Measurements from ENCODE around the gene TSPOAP1. TPM values are rescaled to one million over a fixed set of nuclear protein-coding genes. Genes with fewer than 3 reads are reported as not detected.

TSPOAP1 gene
- total RNA-seq, 2 donors from 2014 or later, result 22.6 to 26.3 TPM

DNA sequence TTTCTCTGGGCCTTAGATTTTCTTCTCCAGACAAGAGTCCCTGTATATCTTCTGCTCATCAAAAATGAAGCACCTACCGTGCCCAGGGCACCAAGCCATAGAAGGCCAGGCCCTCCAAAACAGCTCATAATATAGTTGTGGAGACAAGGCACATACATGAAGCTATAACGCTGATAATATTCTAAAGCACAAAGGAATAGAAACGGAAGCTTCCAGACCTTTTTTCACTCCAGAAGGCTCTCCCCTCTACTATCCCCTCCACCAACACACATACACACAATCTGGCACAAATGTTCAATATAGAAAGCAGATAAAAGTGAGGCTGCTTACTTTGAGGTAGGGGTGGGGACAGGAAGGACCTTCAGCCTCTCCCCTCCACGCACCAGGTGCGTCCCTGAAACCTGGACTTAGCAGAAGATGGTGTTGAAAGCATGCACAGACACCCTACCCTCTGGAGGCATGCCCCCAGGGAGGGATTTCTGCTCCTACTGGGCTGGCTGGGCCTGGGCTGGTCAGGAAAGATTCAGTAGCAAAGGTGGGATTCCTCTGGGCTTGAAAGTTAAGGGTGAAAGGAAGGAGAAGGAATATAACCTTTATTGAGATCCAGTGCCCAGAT, 37.5 kb upstream of the TSPOAP1 start:
- no peak for TF ChIP-seq CTCF (IDR thresholded peaks at IDR 0.05)
- H3K4me1 ChIP-seq (ENCODE audit: control insufficient read depth in 1 of 2, low read depth in 2 of 2), result no peaks in the 10 kb centered on the region
- H3K9me3 ChIP-seq, result no peaks in the 10 kb centered on the region
- no peaks in the 10 kb centered on the region for H3K36me3 ChIP-seq
- DNase-seq (ENCODE audit: low spot score), result no peak
- no peaks in the 10 kb centered on the region for H3K27me3 ChIP-seq (replicated peaks; ENCODE audit: insufficient read depth)
- ATAC-seq (ENCODE audit: insufficient number of reproducible peaks, low FRiP score, low read depth), result no peak
- no peak overlapping the region for H3K4me3 ChIP-seq
- no peak overlapping the region for H3K27ac ChIP-seq

DNA sequence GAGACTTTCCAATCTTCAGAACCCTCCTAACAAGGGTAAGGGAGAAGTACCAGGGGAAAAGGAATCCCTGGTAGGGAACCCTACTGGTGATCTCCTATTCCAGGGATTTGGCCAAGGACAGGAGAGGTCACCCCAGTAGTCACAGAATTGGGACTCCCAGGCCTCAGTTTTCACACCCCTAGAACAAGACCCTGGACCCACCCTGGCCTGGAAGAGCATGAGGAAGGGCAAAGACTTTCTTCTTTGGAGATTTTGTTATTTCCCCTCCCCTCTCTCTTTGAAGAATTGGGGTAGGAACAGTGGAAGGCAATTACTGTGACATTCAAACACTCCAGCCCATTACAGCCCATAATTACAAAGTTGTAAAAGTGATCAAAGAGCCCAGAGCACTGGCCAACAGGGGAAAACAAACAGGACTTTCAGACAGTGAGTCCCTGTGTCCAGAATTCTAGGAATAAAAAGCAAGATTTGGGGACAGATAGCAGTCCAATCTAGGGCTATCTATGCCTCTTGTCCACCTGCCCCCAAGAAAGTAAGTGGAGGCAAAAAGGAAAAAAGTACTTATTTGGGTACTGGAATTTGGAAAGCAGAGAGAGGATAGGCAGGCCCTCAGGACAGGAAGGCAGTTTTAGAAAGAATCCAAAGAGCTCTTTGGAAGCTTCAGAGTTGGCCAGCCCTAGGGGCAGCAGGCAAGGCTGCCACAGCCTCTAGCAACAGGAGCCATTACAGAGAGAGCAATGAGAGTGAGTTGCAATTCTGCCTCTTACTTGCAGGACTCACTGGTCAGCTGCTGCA, 36.8 kb upstream of the TSPOAP1 start:
- no peak for ATAC-seq (ENCODE audit: insufficient number of reproducible peaks, low FRiP score, low read depth)
- no peak for TF ChIP-seq CTCF (IDR thresholded peaks at IDR 0.05)
- no peak for DNase-seq (ENCODE audit: low spot score)

DNA sequence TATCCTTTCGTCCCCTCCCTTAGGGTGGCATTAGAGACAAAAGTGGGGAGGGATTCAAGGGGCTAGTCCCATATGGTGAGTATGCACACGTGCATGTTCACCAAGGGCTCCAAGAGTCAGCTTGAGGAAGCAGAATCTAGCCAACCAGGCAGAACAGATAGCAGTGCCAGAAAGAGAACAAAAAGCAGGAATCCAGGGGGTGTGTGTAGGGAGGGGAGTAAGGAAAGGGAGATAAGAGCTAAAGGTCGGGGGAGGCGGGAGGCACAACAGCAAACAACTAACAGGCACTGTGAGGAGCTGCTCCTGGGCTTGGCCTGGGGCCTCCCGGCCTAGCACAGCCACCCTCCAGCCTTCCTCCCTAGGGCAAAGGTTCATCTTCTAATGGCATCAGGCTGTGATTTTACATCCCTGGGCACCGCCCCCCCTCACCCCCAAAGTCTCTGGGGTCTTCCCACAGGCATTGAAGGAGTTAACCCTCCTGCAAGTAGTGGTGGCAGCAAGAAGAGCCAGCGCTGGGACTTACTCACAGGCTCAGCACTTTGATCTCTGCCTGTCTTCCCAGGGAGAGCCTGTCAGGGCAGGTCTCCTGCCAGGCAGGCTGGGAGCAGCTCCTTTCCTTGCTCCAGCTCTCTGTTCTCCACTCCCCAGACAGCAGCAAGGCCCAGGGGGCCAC, 35.8 kb upstream of the TSPOAP1 start:
- Histone ChIP-seq H3K4me1 (ENCODE audit: control insufficient read depth in 1 of 2, low read depth in 2 of 2) (no peaks in the 10 kb centered on the region), H3K27ac (no peak overlapping the region), H3K27me3 (replicated peaks; ENCODE audit: insufficient read depth) (no peaks in the 10 kb centered on the region), H3K36me3 (no peaks in the 10 kb centered on the region), H3K4me3 (no peak overlapping the region), H3K9me3 (no peaks in the 10 kb centered on the region)
- no peak for ATAC-seq (ENCODE audit: insufficient number of reproducible peaks, low FRiP score, low read depth)
- no peak for DNase-seq (ENCODE audit: low spot score)
- no peak for TF ChIP-seq CTCF (IDR thresholded peaks at IDR 0.05)

More for the DNA sequence above, 36.8 kb upstream of the TSPOAP1 start:
- Histone ChIP-seq H3K27ac (no peak overlapping the region), H3K36me3 (no peaks in the 10 kb centered on the region), H3K27me3 (replicated peaks; ENCODE audit: insufficient read depth) (no peaks in the 10 kb centered on the region), H3K4me3 (no peak overlapping the region), H3K4me1 (ENCODE audit: control insufficient read depth in 1 of 2, low read depth in 2 of 2) (no peaks in the 10 kb centered on the region), H3K9me3 (no peaks in the 10 kb centered on the region)

GRCh38 chr17:58363457-58364185, 35.0 kb upstream of the TSPOAP1 start:
- Histone ChIP-seq H3K9me3 (no peaks in the 10 kb centered on the region), H3K36me3 (no peaks in the 10 kb centered on the region), H3K4me3 (no peak overlapping the region), H3K27ac (no peak overlapping the region), H3K4me1 (ENCODE audit: control insufficient read depth in 1 of 2, low read depth in 2 of 2) (no peaks in the 10 kb centered on the region), H3K27me3 (replicated peaks; ENCODE audit: insufficient read depth) (no peaks in the 10 kb centered on the region)
- no peak for DNase-seq (ENCODE audit: low spot score)
- ATAC-seq (ENCODE audit: insufficient number of reproducible peaks, low FRiP score, low read depth), result no peak
- no peak for TF ChIP-seq CTCF (IDR thresholded peaks at IDR 0.05)
